Measurements from ENCODE around the gene PIK3R1. TPM values are rescaled to one million over a fixed set of nuclear protein-coding genes. Genes with fewer than 3 reads are reported as not detected.

The PIK3R1 gene
- total and polyA plus RNA-seq, 4 donors = 22.6 to 123 (median 47.3) TPM

GRCh38 chr5:68303754-68304420 lies 88.3 kb downstream of the PIK3R1 start:
- 87% methylated on average over 4 of the region's 4 CpGs for WGBS
- Histone ChIP-seq H3K4me1 (ENCODE audit: control insufficient read depth in 4 of 4, insufficient read depth in 4 of 4, low read length in 3 of 4) (no peaks in the 10 kb centered on the region), H3K36me3 (ENCODE audit: control insufficient read depth in 4 of 4, insufficient read depth in 3 of 4, low read depth in 1 of 4, low read length in 3 of 4) (peaks cover 0 to 16% (median 13%) of the 10 kb centered on the region in 4 donors), H3K27me3 (ENCODE audit: control insufficient read depth in 4 of 4, insufficient read depth in 4 of 4, low read length in 3 of 4) (no peaks in the 10 kb centered on the region), H3K4me3 (ENCODE audit: low read depth in 1 of 3, low read length in 3 of 3) (no peak overlapping the region), H3K9ac (ENCODE audit: low read depth in 1 of 2, low read length in 2 of 2) (no peak overlapping the region), H3K9me3 (ENCODE audit: control insufficient read depth in 4 of 4, low read length in 3 of 4) (no peaks in the 10 kb centered on the region), H3K27ac (ENCODE audit: low read depth in 1 of 2, low read length in 2 of 2) (no peak overlapping the region)
- DNase-seq (ENCODE audit: low spot score) = no peak
- TF ChIP-seq MAX (IDR thresholded peaks at IDR 0.05) = no peak
- no peak for TF ChIP-seq CTCF (IDR thresholded peaks at IDR 0.05; ENCODE audit: low read depth, low read length, missing input control)
- TF ChIP-seq YY1 (IDR thresholded peaks at IDR 0.05) = no peak
- TF ChIP-seq RAD21 (IDR thresholded peaks at IDR 0.05) = no peak
- TF ChIP-seq, protein P1, sequence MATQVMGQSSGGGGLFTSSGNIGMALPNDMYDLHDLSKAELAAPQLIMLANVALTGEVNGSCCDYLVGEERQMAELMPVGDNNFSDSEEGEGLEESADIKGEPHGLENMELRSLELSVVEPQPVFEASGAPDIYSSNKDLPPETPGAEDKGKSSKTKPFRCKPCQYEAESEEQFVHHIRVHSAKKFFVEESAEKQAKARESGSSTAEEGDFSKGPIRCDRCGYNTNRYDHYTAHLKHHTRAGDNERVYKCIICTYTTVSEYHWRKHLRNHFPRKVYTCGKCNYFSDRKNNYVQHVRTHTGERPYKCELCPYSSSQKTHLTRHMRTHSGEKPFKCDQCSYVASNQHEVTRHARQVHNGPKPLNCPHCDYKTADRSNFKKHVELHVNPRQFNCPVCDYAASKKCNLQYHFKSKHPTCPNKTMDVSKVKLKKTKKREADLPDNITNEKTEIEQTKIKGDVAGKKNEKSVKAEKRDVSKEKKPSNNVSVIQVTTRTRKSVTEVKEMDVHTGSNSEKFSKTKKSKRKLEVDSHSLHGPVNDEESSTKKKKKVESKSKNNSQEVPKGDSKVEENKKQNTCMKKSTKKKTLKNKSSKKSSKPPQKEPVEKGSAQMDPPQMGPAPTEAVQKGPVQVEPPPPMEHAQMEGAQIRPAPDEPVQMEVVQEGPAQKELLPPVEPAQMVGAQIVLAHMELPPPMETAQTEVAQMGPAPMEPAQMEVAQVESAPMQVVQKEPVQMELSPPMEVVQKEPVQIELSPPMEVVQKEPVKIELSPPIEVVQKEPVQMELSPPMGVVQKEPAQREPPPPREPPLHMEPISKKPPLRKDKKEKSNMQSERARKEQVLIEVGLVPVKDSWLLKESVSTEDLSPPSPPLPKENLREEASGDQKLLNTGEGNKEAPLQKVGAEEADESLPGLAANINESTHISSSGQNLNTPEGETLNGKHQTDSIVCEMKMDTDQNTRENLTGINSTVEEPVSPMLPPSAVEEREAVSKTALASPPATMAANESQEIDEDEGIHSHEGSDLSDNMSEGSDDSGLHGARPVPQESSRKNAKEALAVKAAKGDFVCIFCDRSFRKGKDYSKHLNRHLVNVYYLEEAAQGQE (IDR thresholded peaks at IDR 0.05) = no peak
- no peak for TF ChIP-seq FOXA2 (IDR thresholded peaks at IDR 0.05)
- no peak for TF ChIP-seq HNF4A (conservative IDR thresholded peaks at IDR 0.05)
- no peak for TF ChIP-seq SP1 (IDR thresholded peaks at IDR 0.05)
- TF ChIP-seq EGR1 (IDR thresholded peaks at IDR 0.05; ENCODE audit: low read depth in 2 of 2) = no peak

GRCh38 chr5:68304421-68305052 lies 89.0 kb downstream of the PIK3R1 start:
- TF ChIP-seq RAD21 (IDR thresholded peaks at IDR 0.05) (no peak), SP1 (IDR thresholded peaks at IDR 0.05) (no peak), ZBTB33 (IDR thresholded peaks at IDR 0.05) (no peak), FOXA1 (IDR thresholded peaks at IDR 0.05) (no peak)
- no peak overlapping the region for H3K4me3 ChIP-seq (ENCODE audit: low read depth in 1 of 3, low read length in 3 of 3)
- no peaks in the 10 kb centered on the region for H3K4me1 ChIP-seq (ENCODE audit: control insufficient read depth in 4 of 4, insufficient read depth in 4 of 4, low read length in 3 of 4)
- 77% methylated on average over 3 of the region's 3 CpGs for WGBS
- H3K9ac ChIP-seq (ENCODE audit: low read depth in 1 of 2, low read length in 2 of 2) = no peak overlapping the region
- no peak for DNase-seq (ENCODE audit: low spot score)
- no peaks in the 10 kb centered on the region for H3K27me3 ChIP-seq (ENCODE audit: control insufficient read depth in 4 of 4, insufficient read depth in 4 of 4, low read length in 3 of 4)
- H3K36me3 ChIP-seq (ENCODE audit: control insufficient read depth in 4 of 4, insufficient read depth in 3 of 4, low read depth in 1 of 4, low read length in 3 of 4) = peaks cover 0 to 12% (median 8%) of the 10 kb centered on the region in 4 donors
- H3K27ac ChIP-seq (ENCODE audit: low read depth in 1 of 2, low read length in 2 of 2) = no peak overlapping the region
- H3K9me3 ChIP-seq (ENCODE audit: control insufficient read depth in 4 of 4, low read length in 3 of 4) = no peaks in the 10 kb centered on the region
